HG02970 (cell line): ENCODE measurements around the gene NNT.
"Not testable (repeated sequence)": the region's sequence is repeated elsewhere in the genome, so short reads cannot be mapped to it uniquely, and the experiment has no call there.

ENCODE experiments used
- ATAC-seq: cut with Tn5 transposase; IDR thresholded peaks from one replicate; pipeline ENCODE4 v1.9.1; 2021; ENCODE audit warnings: mild to moderate bottlenecking, moderate library complexity, moderate number of reproducible peaks; ENCODE audit not compliant: unreplicated experiment, low FRiP score

NNT gene

DNA sequence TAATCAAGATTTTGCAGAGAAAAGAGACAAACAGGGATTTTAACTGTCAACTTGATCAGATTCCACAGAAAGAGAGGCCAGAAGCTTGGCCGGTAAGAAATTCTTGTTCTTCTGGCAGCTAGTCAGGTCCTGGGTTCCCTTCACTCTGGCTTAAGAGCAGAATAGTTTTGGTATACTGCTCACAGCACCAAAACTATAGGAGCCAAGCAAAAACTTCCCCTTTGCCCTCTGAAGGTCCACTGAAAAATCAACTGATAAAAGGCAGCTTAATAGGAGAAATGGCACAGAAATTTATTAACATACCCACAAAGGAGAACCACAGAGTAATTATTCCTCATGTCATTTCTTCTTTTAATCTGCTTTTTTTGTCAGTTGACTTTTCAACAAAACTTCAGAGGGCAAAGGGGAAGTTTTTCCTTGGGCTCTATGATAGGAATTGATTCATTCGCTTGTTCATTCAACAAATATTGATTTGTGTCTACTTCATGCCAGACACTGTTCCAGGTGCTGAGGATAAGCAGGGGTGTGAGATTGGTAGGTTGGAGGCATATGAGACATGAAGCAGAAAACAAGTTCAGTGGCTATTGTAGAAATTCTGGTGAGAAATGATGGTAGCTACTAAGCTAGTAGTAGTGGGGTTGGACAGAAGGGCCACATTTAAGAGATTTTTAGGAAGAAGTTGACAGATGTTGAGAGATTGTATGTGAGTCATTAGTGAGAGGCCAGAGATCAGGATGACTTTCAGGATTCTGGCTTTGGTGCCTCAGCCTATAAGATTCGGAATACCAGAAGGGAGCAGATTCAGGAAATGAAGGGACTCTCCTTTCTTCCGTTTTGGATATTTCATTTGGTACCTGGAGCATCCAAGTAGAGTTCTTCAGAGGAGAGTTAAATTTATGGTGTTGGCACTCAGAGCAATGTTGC lies 20.6 kb upstream of the NNT start:
- no peak for ATAC-seq

DNA sequence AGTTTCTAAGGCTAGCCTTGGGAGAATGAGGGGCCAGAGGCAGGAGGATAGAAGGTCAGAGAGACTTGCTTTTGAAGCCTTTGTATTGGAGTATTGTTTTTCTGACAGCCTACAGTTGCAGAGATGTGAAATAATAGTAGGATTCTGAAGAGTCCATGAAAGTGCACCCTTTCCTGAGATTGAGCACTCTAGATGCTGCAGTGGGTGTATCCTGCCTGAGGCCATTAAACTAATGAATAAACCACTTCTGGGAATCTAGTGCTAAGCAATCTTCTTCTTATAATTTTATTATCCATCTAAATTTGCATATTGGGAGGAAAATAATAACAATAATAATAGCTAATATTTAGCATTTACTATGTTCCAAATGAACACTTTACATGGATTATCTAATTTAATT lies 19.3 kb upstream of the NNT start:
- no peak for ATAC-seq

DNA sequence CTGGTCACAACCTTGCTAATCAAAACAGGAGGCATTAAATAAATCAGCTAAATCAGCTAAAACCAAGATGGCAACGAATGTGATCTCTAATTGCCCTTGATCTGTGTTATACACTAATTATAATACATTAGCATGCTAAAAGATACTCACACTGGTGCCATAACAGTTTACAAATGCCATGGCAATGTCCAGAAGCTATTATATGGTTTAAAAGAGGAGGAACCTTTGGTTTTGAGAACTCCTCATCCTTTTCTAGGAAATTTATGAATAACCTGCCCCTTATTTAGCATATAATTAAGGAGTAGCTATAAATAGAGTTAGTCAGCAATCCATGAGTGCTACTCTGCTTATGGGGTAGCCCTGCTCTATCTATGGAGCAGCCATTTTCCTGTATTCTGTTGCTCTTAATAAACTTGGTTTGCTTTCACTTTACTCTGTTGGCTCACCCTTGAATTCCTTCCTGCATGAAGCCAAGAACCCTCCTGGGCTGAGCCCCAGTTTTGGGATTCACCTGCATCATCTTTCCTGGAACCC lies 18.7 kb upstream of the NNT start:
- no peak for ATAC-seq

- no peak for ATAC-seq
Measured at GRCh38 chr5:43588842-43589241, 14.1 kb upstream of the NNT start.

GRCh38 chr5:43589310-43589709 lies 13.7 kb upstream of the NNT start:
- no peak for ATAC-seq

GRCh38 chr5:43590700-43591099 lies 12.3 kb upstream of the NNT start:
- no peak for ATAC-seq

DNA sequence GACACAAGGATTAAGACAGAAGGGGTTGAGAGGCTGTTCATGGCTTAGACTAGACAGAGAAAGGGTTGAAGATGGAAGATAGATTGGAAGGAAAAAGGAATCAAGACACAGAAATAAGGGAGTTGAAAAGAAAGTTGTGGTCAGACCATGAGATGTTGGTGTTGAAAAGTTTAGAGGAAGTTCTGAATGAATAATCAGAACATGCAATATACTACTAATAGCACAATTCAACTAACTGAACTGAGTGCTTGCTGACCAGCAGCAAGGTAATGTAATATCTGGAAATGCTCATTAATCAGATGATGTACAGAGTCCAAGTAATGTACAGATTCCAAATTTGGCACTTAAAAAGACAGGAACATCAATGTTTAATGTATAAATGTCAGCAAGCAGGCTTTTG lies 10.6 kb upstream of the NNT start:
- ATAC-seq: no peak

- not testable (repeated sequence) for ATAC-seq
Measured at GRCh38 chr5:43598927-43599326, 4.1 kb upstream of the NNT start.

- no peak for ATAC-seq
Measured at GRCh38 chr5:43601454-43602260, 1.3 kb upstream of the NNT start.

- peak; percentile 46 for ATAC-seq
Measured at GRCh38 chr5:43603344-43604217, 601 bp downstream of the NNT start.

GRCh38 chr5:43604699-43605098 lies 1.7 kb downstream of the NNT start:
- ATAC-seq: no peak

DNA sequence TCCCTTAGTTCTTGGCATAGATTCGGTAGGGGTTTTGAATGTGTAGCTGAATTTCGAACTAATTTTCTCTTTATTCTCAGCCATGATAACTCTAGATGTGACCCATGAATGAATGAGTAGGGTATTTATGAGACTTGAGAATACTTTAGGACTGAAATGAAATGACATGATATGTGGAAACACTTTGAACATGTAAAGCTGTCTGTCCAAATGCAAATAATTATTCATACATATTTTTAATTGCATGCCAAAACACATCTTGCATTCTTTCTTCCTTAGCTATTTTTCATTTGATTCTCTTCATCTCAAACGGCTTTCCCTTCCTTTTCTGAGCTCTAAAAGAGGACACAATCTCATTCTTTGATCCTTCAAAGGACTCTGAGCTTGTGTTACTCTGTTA lies 3.4 kb downstream of the NNT start:
- ATAC-seq: no peak

DNA sequence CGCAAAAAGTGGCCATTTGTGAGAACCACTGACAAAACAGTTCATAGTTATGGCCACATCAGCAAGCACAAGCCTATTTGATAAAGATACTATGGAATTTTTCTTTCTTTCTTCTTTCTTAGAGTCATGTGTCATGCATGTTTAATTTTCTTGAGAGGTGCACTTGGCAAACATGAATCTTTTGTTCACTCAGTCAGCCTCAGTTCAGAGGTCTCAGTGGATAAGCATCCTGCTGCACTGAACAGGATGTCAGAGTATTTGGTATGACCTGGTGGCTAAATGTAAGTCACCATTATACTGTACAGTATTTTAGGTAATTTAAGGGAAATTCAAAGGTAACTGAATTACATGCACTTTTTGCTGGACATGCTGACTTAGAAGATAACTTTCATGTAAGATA lies 5.4 kb downstream of the NNT start:
- no peak for ATAC-seq

GRCh38 chr5:43609752-43610151 lies 6.8 kb downstream of the NNT start:
- ATAC-seq: no peak

DNA sequence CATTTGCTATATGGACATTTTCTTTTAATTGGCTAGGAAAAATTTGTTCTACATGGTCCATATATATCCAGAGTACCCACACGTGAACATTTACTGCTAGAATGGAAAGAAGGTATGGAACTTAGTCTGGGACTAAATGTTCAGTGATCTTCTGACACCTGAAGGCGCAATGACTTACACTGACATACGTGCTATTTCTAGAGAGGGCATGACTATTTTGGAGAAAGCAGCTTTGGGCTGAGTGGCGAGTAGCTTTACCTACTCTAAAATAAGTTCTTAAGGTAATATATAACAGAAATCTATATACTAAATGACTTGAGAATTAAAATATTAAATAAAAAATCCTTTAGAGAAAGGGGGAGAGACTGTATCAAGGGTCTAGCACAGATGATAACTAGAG lies 10.4 kb downstream of the NNT start:
- ATAC-seq: no peak

DNA sequence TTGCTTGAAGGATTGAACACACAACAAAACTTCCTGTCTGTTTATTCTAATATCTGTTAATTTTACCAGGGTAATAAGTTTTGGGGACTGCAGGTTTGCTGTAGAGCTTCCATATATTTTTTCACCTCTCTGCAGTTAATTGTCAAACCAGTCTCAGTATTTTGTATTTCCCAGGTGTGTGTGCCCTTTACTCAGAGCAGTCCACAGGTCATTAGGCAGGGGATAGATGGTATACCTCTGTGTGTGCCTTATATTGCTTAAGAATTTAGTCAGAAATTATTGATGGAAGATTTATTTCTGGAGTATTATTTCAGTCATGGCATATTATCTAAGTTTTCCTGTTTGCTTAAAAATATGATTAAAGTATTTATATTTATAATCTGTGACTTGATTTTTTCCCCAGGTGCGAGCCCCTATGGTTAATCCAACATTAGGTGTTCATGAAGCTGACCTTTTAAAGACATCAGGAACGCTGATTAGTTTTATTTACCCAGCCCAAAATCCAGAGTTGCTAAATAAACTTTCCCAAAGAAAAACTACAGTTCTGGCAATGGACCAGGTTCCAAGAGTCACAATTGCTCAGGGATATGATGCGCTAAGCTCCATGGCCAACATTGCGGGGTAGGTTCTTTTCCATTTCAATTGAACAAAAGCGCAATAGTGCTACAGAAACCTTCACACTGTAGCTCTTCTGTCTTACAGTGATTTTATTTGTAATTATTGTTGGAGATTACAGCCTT lies 12.6 kb downstream of the NNT start:
- no peak for ATAC-seq

GRCh38 chr5:43616535-43616934 lies 13.6 kb downstream of the NNT start:
- ATAC-seq: no peak

DNA sequence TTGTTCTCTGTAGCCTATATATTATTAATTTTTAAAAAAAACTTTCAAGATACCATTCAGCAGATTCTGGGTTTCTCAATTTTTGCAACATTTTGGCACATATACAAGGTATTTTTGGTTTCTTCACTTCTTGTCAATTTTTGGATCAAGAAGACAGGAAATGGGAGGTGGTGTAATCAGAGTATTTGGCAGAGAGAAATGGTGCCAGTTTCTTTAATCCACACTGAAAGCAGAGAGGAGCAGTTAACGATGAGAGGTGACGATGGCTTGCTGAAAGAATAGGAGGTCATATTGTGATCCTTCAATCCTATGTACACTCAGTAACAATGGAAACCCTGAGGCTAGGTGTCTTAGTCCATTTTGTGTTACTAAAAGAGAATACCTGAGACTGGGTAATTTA lies 16.4 kb downstream of the NNT start:
- ATAC-seq: no peak

DNA sequence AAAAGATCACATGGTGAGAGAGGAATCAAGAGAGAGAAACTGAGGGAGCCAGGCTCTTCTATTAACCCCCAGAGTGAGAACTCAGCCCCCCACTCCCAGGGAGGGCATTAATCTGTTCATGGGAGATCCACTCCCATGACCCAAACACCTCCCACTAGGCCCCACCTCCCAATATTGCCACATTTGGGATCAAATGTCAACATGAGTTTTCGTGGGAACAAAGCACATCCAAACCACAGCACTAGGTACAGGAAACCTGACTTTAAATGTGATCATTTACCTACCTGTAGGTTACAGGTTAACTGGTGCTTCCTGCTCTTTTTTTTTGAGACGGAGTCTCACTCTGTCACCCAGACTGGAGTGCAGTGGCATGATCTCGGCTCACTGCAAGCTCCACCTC lies 16.9 kb downstream of the NNT start:
- no peak for ATAC-seq
